Calu3 (cell line): ENCODE measurements around the gene HHAT. TPM values are rescaled to one million over a fixed set of nuclear protein-coding genes. Genes with fewer than 3 reads are reported as not detected.

Experiments used
- BruUV-seq: library from RNA; stranded (reverse); fragments of 400-500 nt; replicated peaks from 2 replicates; lab custom pipeline; 2021; lab: Mats Ljungman, UMichigan
- CTCF ChIA-PET: fragments of 300-600 bp; sonication (Branson Sonifier 250); formaldehyde crosslinking; loops from one replicate; lab custom pipeline; 2022; ENCODE audit warnings: antibody characterized with exemption; lab: Charles Lee
- DNase-seq: peaks from one replicate; pipeline ENCODE4 v3.0.0; 2022
- H3K27ac Mint-ChIP-seq: one replicate; pipeline ENCODE4 v1.8.0; 2022; ENCODE audit warnings: mixed read lengths; ENCODE audit not compliant: unreplicated experiment
- H3K27me3 Mint-ChIP-seq: one replicate; pipeline ENCODE4 v1.8.0; 2022; ENCODE audit warnings: mixed read lengths; ENCODE audit not compliant: unreplicated experiment
- H3K36me3 Mint-ChIP-seq: one replicate; pipeline ENCODE4 v1.8.0; 2022; ENCODE audit warnings: mild to moderate bottlenecking, moderate library complexity, mixed read lengths; ENCODE audit not compliant: insufficient read depth, unreplicated experiment
- H3K4me1 Mint-ChIP-seq: one replicate; pipeline ENCODE4 v1.8.0; 2022; ENCODE audit warnings: mild to moderate bottlenecking, low read depth, mixed read lengths; ENCODE audit not compliant: unreplicated experiment
- H3K4me3 Mint-ChIP-seq: one replicate; pipeline ENCODE4 v1.8.0; 2022; ENCODE audit warnings: mild to moderate bottlenecking, low read depth, moderate library complexity, mixed read lengths; ENCODE audit not compliant: unreplicated experiment
- H3K9me3 Mint-ChIP-seq: one replicate; pipeline ENCODE4 v1.8.0; 2022; ENCODE audit warnings: low read depth, mixed read lengths; ENCODE audit not compliant: unreplicated experiment
- CTCF ChIP-seq: fragments of 200-600 bp; IDR thresholded peaks from one replicate; pipeline ENCODE4 v1.8.0; 2022; ENCODE audit warnings: antibody characterized with exemption; ENCODE audit not compliant: unreplicated experiment
- intact Hi-C: fragments of 100-400 bp; cut with micrococcal nuclease; formaldehyde crosslinking; loops from one replicate; pipeline ENCODE4 v1.10.0; 2022; ENCODE audit not compliant: unreplicated experiment
- total RNA-seq: library from RNA; stranded (reverse); gene quantifications from 2 replicates; pipeline ENCODE4 v1.2.3, GENCODE V29; 2022

Gene HHAT
- total RNA-seq, 1 experiment from 2014 or later = 5.8 TPM

- Mint-ChIP-seq H3K27me3 (no peaks in the 10 kb centered on the region), H3K36me3 (peaks cover 7% of the 10 kb centered on the region), H3K4me1 (no peaks in the 10 kb centered on the region), H3K4me3 (no peak overlapping the region), H3K9me3 (no peaks in the 10 kb centered on the region), H3K27ac (no peak overlapping the region)
- DNase-seq = no peak
- CTCF ChIA-PET = no interaction called here
- intact Hi-C loops = no loop called here
- TF ChIP-seq CTCF = no peak
- BruUV-seq = no TSS peak
Measured at GRCh38 chr1:210323957-210324356, 4.7 kb upstream of the HHAT start.

- CTCF ChIA-PET = no interaction called here
- peaks cover 16% of the 10 kb centered on the region for H3K36me3 Mint-ChIP-seq
- intact Hi-C loops = no loop called here
- no peak overlapping the region for H3K4me3 Mint-ChIP-seq
- H3K4me1 Mint-ChIP-seq = peaks cover 8% of the 10 kb centered on the region
- H3K27ac Mint-ChIP-seq = no peak overlapping the region
- DNase-seq = no peak
- H3K9me3 Mint-ChIP-seq = no peaks in the 10 kb centered on the region
- no TSS peak for BruUV-seq
- H3K27me3 Mint-ChIP-seq = no peaks in the 10 kb centered on the region
- no peak for TF ChIP-seq CTCF
Measured at GRCh38 chr1:210325026-210325670, 3.6 kb upstream of the HHAT start.

GRCh38 chr1:210328032-210328745 lies 513 bp upstream of the HHAT start:
- intact Hi-C loops = no loop called here
- H3K36me3 Mint-ChIP-seq = peaks cover 16% of the 10 kb centered on the region
- CTCF ChIA-PET = interaction anchor here (0.6 kb wide), 1 partner anchor 624 kb away, joined by 11 read pairs; no protein-coding TSS in a partner anchor
- H3K27me3 Mint-ChIP-seq = no peaks in the 10 kb centered on the region
- peaks cover 10% of the 10 kb centered on the region for H3K4me1 Mint-ChIP-seq
- peak overlapping the region; percentile 69 for H3K27ac Mint-ChIP-seq
- TSS peak; percentile 33 for BruUV-seq
- peak overlapping the region; percentile 88 for H3K4me3 Mint-ChIP-seq
- no peak for TF ChIP-seq CTCF
- no peak for DNase-seq
- H3K9me3 Mint-ChIP-seq = no peaks in the 10 kb centered on the region

GRCh38 chr1:210330279-210330866 lies 1.7 kb downstream of the HHAT start:
- Mint-ChIP-seq H3K4me3 (peak overlapping the region; percentile 88), H3K36me3 (peaks cover 16% of the 10 kb centered on the region), H3K9me3 (no peaks in the 10 kb centered on the region), H3K4me1 (peaks cover 10% of the 10 kb centered on the region), H3K27me3 (no peaks in the 10 kb centered on the region), H3K27ac (no peak overlapping the region)
- intact Hi-C loops = no loop called here
- no TSS peak for BruUV-seq
- no peak for TF ChIP-seq CTCF
- CTCF ChIA-PET = no interaction called here
- no peak for DNase-seq
